Caki2 (cell line): ENCODE measurements around the gene CLTCL1. TPM values are rescaled to one million over a fixed set of nuclear protein-coding genes. Genes with fewer than 3 reads are reported as not detected.

ENCODE experiments used
- DNase-seq: peaks from one replicate; pipeline ENCODE4 v3.0.0-alpha.2; 2015; ENCODE audit warnings: low read depth
- in situ Hi-C: cut with HindIII; loops from 2 replicates; pipeline ENCODE4 v1.10.0; 2016; ENCODE audit warnings: low sequenced_read_pairs, low pct_unique_long_range_greater_than_20kb, mixed read lengths
- total RNA-seq: library from RNA; depleted of rRNA; stranded (reverse); fragments of >200 nt; shearing (Covaris generic); gene quantifications from 2 replicates; pipeline ENCODE4 v1.2.3, GENCODE V29; 2014; ENCODE audit warnings: low replicate concordance

CLTCL1 gene
- total RNA-seq, 1 experiment from 2014 or later: 2.9 TPM

GRCh38 chr22:19228179-19228578 is 63.3 kb downstream of the CLTCL1 start:
- DNase-seq: no peak
- in situ Hi-C loops: no loop called here

GRCh38 chr22:19226428-19226827 is 65.1 kb downstream of the CLTCL1 start:
- in situ Hi-C loops: no loop called here
- no peak for DNase-seq

- no peak for DNase-seq
- in situ Hi-C loops: no loop called here
Observed at GRCh38 chr22:19225560-19225959, 66.0 kb downstream of the CLTCL1 start.

GRCh38 chr22:19224985-19225384 is 66.5 kb downstream of the CLTCL1 start:
- DNase-seq: no peak
- in situ Hi-C loops: no loop called here

- DNase-seq: no peak
- in situ Hi-C loops: no loop called here
Observed at GRCh38 chr22:19224557-19224956, 67.0 kb downstream of the CLTCL1 start.

- no peak for DNase-seq
- in situ Hi-C loops: no loop called here
Observed at GRCh38 chr22:19223617-19224016, 67.9 kb downstream of the CLTCL1 start.

- in situ Hi-C loops: no loop called here
- no peak for DNase-seq
Observed at GRCh38 chr22:19223110-19223509, 68.4 kb downstream of the CLTCL1 start.

GRCh38 chr22:19222242-19223005 is 69.1 kb downstream of the CLTCL1 start:
- in situ Hi-C loops: no loop called here
- no peak for DNase-seq

GRCh38 chr22:19220867-19221266 is 70.7 kb downstream of the CLTCL1 start:
- in situ Hi-C loops: no loop called here
- no peak for DNase-seq

GRCh38 chr22:19218541-19219233 is 72.8 kb downstream of the CLTCL1 start:
- no peak for DNase-seq
- in situ Hi-C loops: no loop called here

GRCh38 chr22:19216579-19216978 is 74.9 kb downstream of the CLTCL1 start:
- in situ Hi-C loops: no loop called here
- DNase-seq: no peak

GRCh38 chr22:19215360-19215759 is 76.2 kb downstream of the CLTCL1 start:
- no peak for DNase-seq
- in situ Hi-C loops: no loop called here

GRCh38 chr22:19214078-19214473 is 77.4 kb downstream of the CLTCL1 start:
- no peak for DNase-seq
- in situ Hi-C loops: no loop called here

- no peak for DNase-seq
- in situ Hi-C loops: no loop called here
Observed at GRCh38 chr22:19213442-19214077, 78.0 kb downstream of the CLTCL1 start.

- in situ Hi-C loops: no loop called here
- no peak for DNase-seq
Observed at GRCh38 chr22:19213001-19213400, 78.5 kb downstream of the CLTCL1 start.

GRCh38 chr22:19212302-19212870 is 79.1 kb downstream of the CLTCL1 start:
- in situ Hi-C loops: no loop called here
- no peak for DNase-seq

GRCh38 chr22:19210188-19210587 is 81.3 kb downstream of the CLTCL1 start:
- DNase-seq: no peak
- in situ Hi-C loops: no loop called here

GRCh38 chr22:19208287-19208847 is 83.2 kb downstream of the CLTCL1 start:
- in situ Hi-C loops: no loop called here
- DNase-seq: no peak

GRCh38 chr22:19207884-19208283 is 83.6 kb downstream of the CLTCL1 start:
- DNase-seq: no peak
- in situ Hi-C loops: no loop called here
